Vagina (tissue), 2 donors: ENCODE results near the gene EGF.

Source experiments
- POLR2A ChIP-seq, 2 donors: fragments of 450-650 bp; IDR thresholded peaks; one replicate each; pipeline ENCODE4 v1.6.1; 2017; ENCODE audit warnings: antibody characterized with exemption in 2 of 2, mild to moderate bottlenecking in 2 of 2, moderate library complexity in 2 of 2
- POLR2AphosphoS5 ChIP-seq, 2 donors: sonication (generic); formaldehyde crosslinking; IDR thresholded peaks; one replicate each; pipeline ENCODE4 v1.9.0; 2017; ENCODE audit warnings: antibody characterized with exemption in 2 of 2, mild to moderate bottlenecking in 2 of 2, low read depth in 1 of 2; ENCODE audit not compliant: insufficient read depth in 1 of 2
- TF ChIP-seq, protein P1 (sequence below), 3 experiments: fragments of 450-650 bp in 2 of 3; fragments of 200-600 bp in 1 of 3; sonication (generic) in 1 of 3; IDR thresholded peaks; one replicate each; pipeline ENCODE4 v1.5.1; 2017 to 2019; ENCODE audit warnings: antibody characterized with exemption in 3 of 3, mild to moderate bottlenecking in 2 of 3, moderate library complexity in 2 of 3

DNA sequence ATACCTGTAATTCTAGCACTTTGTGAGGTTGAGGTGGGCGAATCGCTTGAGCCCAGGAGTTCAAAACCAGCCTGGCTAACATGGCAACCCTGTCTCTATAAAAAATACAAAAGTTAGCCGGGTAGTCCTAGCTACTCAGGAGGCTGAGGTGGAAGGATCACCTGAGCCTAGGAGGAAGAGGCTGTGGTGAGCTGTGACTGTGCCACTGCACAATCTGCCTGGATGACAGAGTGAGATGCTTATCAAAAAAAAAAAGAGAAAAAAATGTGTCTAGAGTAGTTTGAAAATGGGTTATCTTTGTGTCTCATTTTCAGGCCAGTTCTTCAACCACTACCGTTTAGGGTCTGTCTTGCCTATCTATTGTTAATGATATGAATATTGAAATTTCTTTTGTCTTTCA is 98.1 kb downstream of the EGF start:
- TF ChIP-seq, protein P1, sequence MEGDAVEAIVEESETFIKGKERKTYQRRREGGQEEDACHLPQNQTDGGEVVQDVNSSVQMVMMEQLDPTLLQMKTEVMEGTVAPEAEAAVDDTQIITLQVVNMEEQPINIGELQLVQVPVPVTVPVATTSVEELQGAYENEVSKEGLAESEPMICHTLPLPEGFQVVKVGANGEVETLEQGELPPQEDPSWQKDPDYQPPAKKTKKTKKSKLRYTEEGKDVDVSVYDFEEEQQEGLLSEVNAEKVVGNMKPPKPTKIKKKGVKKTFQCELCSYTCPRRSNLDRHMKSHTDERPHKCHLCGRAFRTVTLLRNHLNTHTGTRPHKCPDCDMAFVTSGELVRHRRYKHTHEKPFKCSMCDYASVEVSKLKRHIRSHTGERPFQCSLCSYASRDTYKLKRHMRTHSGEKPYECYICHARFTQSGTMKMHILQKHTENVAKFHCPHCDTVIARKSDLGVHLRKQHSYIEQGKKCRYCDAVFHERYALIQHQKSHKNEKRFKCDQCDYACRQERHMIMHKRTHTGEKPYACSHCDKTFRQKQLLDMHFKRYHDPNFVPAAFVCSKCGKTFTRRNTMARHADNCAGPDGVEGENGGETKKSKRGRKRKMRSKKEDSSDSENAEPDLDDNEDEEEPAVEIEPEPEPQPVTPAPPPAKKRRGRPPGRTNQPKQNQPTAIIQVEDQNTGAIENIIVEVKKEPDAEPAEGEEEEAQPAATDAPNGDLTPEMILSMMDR (IDR thresholded peaks at IDR 0.05) = no peak
- no peak for TF ChIP-seq POLR2A (IDR thresholded peaks at IDR 0.05)
- no peak for TF ChIP-seq POLR2AphosphoS5 (IDR thresholded peaks at IDR 0.05; ENCODE audit: insufficient read depth in 1 of 2, low read depth in 1 of 2)
